Measurements from ENCODE around the gene AFAP1L2. TPM values are rescaled to one million over a fixed set of nuclear protein-coding genes. Genes with fewer than 3 reads are reported as not detected.

AFAP1L2 gene
- total RNA-seq, 1 experiment from 2014 or later = not detected

DNA sequence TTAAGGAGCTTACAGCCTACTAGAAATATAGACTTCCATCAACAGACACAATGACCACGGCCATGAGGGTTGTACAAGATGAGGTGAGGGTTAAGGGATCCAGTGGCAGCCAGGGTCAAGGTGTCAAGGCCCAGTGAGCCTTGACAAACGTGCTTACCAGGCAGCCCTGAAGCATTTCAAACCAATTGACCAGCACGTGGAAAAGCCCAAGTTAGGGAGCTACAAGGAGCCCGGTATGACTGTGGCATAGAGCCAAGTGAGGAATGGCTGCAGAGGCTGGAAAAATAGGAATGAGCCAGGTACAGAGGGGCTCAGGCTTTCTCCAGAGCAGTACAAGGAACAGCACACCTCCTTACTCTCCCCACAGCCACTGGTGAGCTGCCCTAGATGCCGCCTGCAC lies 12.7 kb downstream of the AFAP1L2 start:
- POLR2A ChIA-PET (ENCODE audit: low non-redundant PET) = no interaction called here
- Histone ChIP-seq H3K27me3 (replicated peaks; ENCODE audit: insufficient read depth, low read depth, low read length, poor library complexity) (peaks cover 61% of the 10 kb centered on the region), H3K9me3 (ENCODE audit: low read depth, low read length, poor library complexity, severe bottlenecking) (no peaks in the 10 kb centered on the region), H3K27ac (ENCODE audit: low read depth, low read length, poor library complexity, severe bottlenecking) (no peak overlapping the region), H3K4me3 (ENCODE audit: low read depth, low read length, poor library complexity, severe bottlenecking) (no peak overlapping the region), H3K36me3 (ENCODE audit: insufficient read depth, low read length, poor library complexity, severe bottlenecking) (no peaks in the 10 kb centered on the region), H3K4me1 (ENCODE audit: insufficient read depth, low read length, poor library complexity, severe bottlenecking) (peaks cover 11% of the 10 kb centered on the region)
- intact Hi-C loops (cut with micrococcal nuclease; ENCODE audit: unreplicated experiment) = no loop called here
- no TSS peak for BruUV-seq (replicated peaks)
- no peak for TF ChIP-seq EZH2 (IDR thresholded peaks at IDR 0.05; ENCODE audit: borderline replicate concordance, low read depth, low read length, poor library complexity, severe bottlenecking)
- TF ChIP-seq, protein P1, sequence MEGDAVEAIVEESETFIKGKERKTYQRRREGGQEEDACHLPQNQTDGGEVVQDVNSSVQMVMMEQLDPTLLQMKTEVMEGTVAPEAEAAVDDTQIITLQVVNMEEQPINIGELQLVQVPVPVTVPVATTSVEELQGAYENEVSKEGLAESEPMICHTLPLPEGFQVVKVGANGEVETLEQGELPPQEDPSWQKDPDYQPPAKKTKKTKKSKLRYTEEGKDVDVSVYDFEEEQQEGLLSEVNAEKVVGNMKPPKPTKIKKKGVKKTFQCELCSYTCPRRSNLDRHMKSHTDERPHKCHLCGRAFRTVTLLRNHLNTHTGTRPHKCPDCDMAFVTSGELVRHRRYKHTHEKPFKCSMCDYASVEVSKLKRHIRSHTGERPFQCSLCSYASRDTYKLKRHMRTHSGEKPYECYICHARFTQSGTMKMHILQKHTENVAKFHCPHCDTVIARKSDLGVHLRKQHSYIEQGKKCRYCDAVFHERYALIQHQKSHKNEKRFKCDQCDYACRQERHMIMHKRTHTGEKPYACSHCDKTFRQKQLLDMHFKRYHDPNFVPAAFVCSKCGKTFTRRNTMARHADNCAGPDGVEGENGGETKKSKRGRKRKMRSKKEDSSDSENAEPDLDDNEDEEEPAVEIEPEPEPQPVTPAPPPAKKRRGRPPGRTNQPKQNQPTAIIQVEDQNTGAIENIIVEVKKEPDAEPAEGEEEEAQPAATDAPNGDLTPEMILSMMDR (conservative IDR thresholded peaks at IDR 0.05; ENCODE audit: low read depth, low read length) = no peak
- no peak for DNase-seq (ENCODE audit: low spot score)
- CTCF ChIA-PET = no interaction called here

DNA sequence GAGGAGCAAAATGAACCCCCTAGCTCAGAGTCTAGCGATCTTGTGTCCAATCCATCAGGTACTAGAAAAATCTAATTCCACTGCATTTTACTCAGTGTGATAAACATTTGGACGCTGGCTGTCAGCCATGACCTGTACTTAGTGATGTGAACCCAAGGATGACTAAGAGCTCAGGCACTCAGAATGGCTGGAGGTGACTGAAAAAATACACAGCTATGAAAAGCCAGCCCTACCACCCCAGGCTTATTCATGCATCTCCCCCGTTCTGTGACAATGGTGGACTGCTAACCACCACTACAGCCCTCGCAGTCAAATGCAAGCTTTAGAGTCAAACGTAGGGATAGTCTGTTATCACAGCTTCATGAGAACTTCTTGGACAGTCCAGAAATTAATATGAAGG lies 14.9 kb downstream of the AFAP1L2 start:
- Histone ChIP-seq H3K27ac (ENCODE audit: low read depth, low read length, poor library complexity, severe bottlenecking) (no peak overlapping the region), H3K9me3 (ENCODE audit: low read depth, low read length, poor library complexity, severe bottlenecking) (no peaks in the 10 kb centered on the region), H3K4me1 (ENCODE audit: insufficient read depth, low read length, poor library complexity, severe bottlenecking) (peaks cover 11% of the 10 kb centered on the region), H3K36me3 (ENCODE audit: insufficient read depth, low read length, poor library complexity, severe bottlenecking) (no peaks in the 10 kb centered on the region), H3K27me3 (replicated peaks; ENCODE audit: insufficient read depth, low read depth, low read length, poor library complexity) (peaks cover 46% of the 10 kb centered on the region), H3K4me3 (ENCODE audit: low read depth, low read length, poor library complexity, severe bottlenecking) (no peak overlapping the region)
- BruUV-seq (replicated peaks) = no TSS peak
- TF ChIP-seq, protein P1 (conservative IDR thresholded peaks at IDR 0.05; ENCODE audit: low read depth, low read length) = no peak
- no peak for TF ChIP-seq EZH2 (IDR thresholded peaks at IDR 0.05; ENCODE audit: borderline replicate concordance, low read depth, low read length, poor library complexity, severe bottlenecking)
- POLR2A ChIA-PET (ENCODE audit: low non-redundant PET) = no interaction called here
- CTCF ChIA-PET = no interaction called here
- intact Hi-C loops (cut with micrococcal nuclease; ENCODE audit: unreplicated experiment) = no loop called here
- no peak for DNase-seq (ENCODE audit: low spot score)

DNA sequence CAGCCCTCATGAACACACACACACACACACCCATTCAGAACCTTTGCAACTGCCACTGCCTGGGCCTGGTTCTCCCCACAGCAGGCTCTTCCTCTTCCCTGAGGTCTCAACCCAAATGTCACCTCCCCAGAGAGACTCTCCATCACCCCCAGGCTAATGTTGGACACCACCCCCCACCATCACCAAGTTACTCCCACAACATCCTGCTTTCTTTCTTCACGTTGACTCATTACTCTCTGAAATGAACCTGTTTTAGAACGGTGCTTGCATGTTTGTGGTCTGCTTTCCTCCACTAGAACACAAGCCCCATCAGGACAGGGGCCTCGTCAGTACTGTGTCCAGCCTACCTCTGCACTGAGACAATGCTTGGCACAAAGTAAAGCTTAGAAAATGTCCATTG lies 16.0 kb downstream of the AFAP1L2 start:
- no peaks in the 10 kb centered on the region for H3K36me3 ChIP-seq (ENCODE audit: insufficient read depth, low read length, poor library complexity, severe bottlenecking)
- no peak for TF ChIP-seq EZH2 (IDR thresholded peaks at IDR 0.05; ENCODE audit: borderline replicate concordance, low read depth, low read length, poor library complexity, severe bottlenecking)
- TF ChIP-seq, protein P1 (conservative IDR thresholded peaks at IDR 0.05; ENCODE audit: low read depth, low read length) = no peak
- no peak for DNase-seq (ENCODE audit: low spot score)
- no peak overlapping the region for H3K4me3 ChIP-seq (ENCODE audit: low read depth, low read length, poor library complexity, severe bottlenecking)
- H3K27ac ChIP-seq (ENCODE audit: low read depth, low read length, poor library complexity, severe bottlenecking) = no peak overlapping the region
- peaks cover 11% of the 10 kb centered on the region for H3K4me1 ChIP-seq (ENCODE audit: insufficient read depth, low read length, poor library complexity, severe bottlenecking)
- no peaks in the 10 kb centered on the region for H3K9me3 ChIP-seq (ENCODE audit: low read depth, low read length, poor library complexity, severe bottlenecking)
- POLR2A ChIA-PET (ENCODE audit: low non-redundant PET) = no interaction called here
- no TSS peak for BruUV-seq (replicated peaks)
- intact Hi-C loops (cut with micrococcal nuclease; ENCODE audit: unreplicated experiment) = no loop called here
- CTCF ChIA-PET = no interaction called here
- H3K27me3 ChIP-seq (replicated peaks; ENCODE audit: insufficient read depth, low read depth, low read length, poor library complexity) = peaks cover 36% of the 10 kb centered on the region

All from A673 (cell line).